DMS53 (cell line): ENCODE measurements around the gene AGTPBP1.
A peak's percentile ranks its signal among the peaks of the same experiment; 100 is the strongest.
"Not testable (repeated sequence)": the region's sequence is repeated elsewhere in the genome, so short reads cannot be mapped to it uniquely, and the experiment has no call there.

Experiments used
- DNase-seq: peaks from one replicate; lab custom pipeline; 2025; lab: John Stamatoyannopoulos, UW

The AGTPBP1 gene

GRCh38 chr9:85723215-85723614 lies 18.5 kb downstream of the AGTPBP1 start:
- DNase-seq: no peak

DNA sequence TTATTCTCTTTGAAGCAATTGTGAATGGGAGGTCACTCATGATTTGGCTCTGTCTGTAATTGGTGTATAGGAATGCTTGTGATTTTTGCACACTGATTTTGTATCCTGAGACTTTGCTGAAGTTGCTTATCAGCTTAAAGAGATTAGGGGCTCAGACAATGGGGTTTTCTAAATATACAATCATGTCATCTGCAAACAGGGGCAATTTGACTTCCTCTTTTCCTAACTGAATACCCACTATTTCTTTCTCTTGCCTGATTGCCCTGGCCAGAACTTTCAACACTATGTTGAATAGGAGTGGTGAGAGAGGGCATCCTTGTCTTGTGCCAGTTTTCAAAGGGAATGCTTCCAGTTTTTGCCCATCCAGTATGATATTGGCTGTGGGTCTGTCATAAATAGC lies 22.3 kb downstream of the AGTPBP1 start:
- not testable (repeated sequence) for DNase-seq

DNA sequence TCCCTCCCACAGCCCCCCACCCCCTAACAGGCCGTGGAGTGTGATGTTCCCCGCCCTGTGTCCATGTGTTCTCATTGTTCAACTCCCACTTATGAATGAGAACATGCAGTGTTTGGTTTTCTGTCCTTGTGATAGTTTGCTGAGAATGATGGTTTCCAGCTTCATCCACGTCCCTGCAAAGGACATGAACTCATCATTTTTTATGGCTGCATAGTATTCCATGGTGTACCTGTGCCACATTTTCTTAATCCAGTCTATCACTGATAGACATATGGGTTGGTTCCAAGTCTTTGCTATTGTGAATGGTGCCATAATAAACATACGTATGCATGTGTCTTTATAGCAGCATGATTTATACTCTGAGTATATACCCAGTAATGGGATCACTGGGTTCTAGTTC lies 23.9 kb downstream of the AGTPBP1 start:
- not testable (repeated sequence) for DNase-seq

GRCh38 chr9:85717220-85717619 lies 24.5 kb downstream of the AGTPBP1 start:
- no peak for DNase-seq

GRCh38 chr9:85716031-85716877 lies 25.5 kb downstream of the AGTPBP1 start:
- peak; percentile 1 for DNase-seq

- no peak for DNase-seq
These were observed 26.2 kb downstream of the AGTPBP1 start for GRCh38 chr9:85715587-85715986.

- no peak for DNase-seq
These were observed 27.9 kb downstream of the AGTPBP1 start for GRCh38 chr9:85713897-85714296.

DNA sequence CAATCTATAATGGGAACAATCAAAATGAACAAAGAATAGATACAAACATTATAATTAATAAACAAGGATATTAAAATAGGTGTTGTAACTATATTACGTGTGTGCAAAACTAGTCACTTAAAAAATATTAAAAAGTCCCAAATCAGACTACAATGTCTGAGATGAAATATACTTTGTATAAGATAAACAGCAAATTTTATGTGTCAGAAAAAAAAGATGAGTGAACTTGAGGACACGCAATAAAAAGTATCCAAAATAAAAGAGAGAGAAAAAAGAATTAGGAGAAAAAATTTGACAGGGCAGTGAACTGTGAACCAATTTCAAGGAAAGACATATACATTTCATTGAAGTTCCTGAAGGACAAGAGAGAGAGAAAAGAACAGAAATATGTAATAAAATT lies 37.0 kb downstream of the AGTPBP1 start:
- no peak for DNase-seq

DNA sequence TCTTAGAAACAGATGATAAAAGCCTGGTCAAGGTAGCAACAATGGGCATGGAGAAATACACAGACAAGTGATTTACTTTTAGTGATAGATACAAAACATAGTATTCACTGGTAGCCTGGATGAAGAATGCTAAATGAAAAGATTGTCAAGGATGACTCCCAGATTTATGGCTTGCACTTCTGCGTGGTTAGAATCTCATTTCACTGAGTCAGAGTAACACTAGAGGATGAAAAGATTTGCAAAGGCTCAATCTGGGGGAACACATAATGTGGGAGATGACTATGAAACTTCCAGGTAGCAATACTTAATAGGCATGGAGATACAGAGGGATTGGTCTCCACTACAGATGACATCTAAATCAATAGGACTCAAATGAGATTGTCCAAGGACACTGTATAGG lies 38.4 kb downstream of the AGTPBP1 start:
- no peak for DNase-seq

DNA sequence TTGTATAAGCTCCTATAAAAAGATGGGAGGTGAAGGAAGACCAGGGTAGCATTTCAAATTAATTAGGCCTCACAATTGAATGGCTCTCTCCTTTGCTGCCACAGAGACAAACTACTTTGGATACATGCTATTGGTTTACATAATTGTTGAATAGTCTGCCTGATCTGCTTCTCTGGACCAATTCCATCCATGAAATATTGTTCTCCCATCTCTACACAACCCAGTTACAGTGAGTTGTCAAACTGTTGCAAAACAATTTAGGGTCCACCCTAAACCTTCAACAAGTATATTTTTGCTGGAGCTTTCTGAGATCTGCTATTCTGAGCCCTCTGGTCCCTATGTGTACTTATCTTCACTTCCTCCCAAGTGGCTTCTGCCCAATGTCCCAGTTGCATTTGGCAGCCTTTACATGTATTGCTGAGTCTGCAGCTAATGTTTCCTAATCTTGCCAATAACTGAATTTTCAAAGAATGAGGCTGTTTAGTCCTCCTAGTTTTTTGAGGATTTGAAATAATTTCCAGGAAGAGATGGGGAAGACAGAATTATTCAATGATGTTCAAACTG lies 38.9 kb downstream of the AGTPBP1 start:
- DNase-seq: no peak

- no peak for DNase-seq
These were observed 39.6 kb downstream of the AGTPBP1 start for GRCh38 chr9:85702191-85702590.

DNA sequence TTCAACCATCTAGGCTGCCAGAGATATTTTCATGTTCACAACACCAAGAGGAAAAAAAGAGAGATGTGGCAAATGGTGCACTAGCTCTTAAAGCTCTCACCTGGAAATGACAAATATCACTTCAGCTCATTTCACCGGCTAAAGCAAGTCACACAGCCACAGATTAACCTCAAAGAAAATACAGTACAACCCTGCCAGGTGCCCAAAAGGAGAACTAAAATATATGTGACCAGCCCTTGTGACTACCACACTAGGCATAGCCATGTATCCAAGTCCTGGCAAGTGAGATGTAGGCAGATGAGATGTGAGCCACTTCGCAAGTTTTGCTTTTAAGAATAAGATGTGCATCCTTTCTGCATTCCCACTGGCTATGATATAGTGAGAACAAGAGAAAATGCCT lies 41.4 kb downstream of the AGTPBP1 start:
- no peak for DNase-seq

- no peak for DNase-seq
These were observed 53.4 kb downstream of the AGTPBP1 start for GRCh38 chr9:85688361-85688760.

- DNase-seq: no peak
These were observed 56.7 kb downstream of the AGTPBP1 start for GRCh38 chr9:85685081-85685480.

DNA sequence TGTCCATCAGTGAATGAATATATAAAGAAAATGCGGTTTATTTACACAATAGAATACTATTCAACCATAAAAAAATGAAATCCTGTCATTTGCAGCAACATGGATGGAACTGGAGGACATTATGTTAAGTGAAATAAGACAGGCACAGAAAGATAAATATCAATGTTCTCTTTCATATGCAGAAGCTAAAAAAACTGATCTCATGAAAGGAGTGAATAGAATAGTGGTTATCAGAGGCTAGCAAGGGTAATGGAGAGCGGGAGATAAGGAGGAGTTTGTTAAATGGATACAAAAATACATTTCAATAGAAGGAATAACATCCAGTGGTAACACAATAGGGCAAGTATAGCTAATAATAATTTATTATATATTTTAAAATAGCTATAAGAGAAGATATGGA lies 65.0 kb downstream of the AGTPBP1 start:
- no peak for DNase-seq

- no peak for DNase-seq
These were observed 74.4 kb downstream of the AGTPBP1 start for GRCh38 chr9:85667374-85667773.

- DNase-seq: no peak
These were observed 75.7 kb downstream of the AGTPBP1 start for GRCh38 chr9:85666086-85666485.

- DNase-seq: no peak
These were observed 79.2 kb downstream of the AGTPBP1 start for GRCh38 chr9:85662573-85662972.

- DNase-seq: no peak
These were observed 83.0 kb downstream of the AGTPBP1 start for GRCh38 chr9:85658716-85659115.

GRCh38 chr9:85653153-85653552 lies 88.6 kb downstream of the AGTPBP1 start:
- DNase-seq: peak; percentile 2

GRCh38 chr9:85647571-85647970 lies 94.2 kb downstream of the AGTPBP1 start:
- no peak for DNase-seq

DNA sequence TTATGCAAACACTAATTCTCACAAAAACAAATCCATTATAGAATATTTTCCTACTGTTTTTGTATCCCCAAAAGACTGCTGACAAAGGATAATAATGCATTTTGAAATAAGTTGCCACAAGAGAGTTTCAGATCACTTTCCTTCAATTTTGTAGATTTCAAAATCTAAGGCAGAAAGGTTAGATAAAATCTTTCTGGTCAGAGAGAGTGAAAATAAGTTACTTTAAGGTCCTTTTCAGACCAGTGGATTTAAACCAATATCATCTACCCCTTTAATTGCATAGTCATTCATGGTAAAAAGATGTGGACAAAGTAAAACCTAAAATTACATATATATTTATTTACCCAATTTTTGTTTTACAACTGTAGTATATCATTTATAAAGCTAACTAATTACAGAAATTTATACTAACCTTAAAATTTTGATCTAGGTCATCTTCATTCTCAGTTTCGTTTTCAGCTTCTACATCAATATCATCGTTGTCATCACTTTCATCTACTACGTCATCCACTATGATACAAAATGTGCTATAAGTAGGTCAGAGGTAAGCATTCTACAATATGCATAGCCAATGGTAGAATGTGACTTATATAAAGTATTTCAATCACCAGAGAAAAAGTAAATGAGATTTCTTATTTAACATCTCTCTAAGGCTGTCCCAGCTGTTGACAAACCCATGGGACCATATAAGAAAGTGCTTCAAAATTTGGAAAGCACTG lies 95.7 kb downstream of the AGTPBP1 start:
- DNase-seq: no peak

GRCh38 chr9:85640425-85640824 lies 101.3 kb downstream of the AGTPBP1 start:
- no peak for DNase-seq
